PC-3 (cell line): Measurements from ENCODE around the gene BCO1. TPM values are rescaled to one million over a fixed set of nuclear protein-coding genes. Genes with fewer than 3 reads are reported as not detected.

Experiments used
- ATAC-seq: fragments of 200-7000 bp; cut with Tn5 transposase; 2 replicates; pipeline ENCODE4 v1.9.1; 2020; ENCODE audit warnings: mild to moderate bottlenecking, moderate library complexity
- BruUV-seq: library from RNA; stranded (reverse); fragments of 400-500 nt; replicated peaks from 2 replicates; lab custom pipeline; 2021; lab: Mats Ljungman, UMichigan
- CTCF ChIA-PET: fragments of 300-600 bp; sonication (Branson Sonifier 250); formaldehyde crosslinking; loops from one replicate; lab custom pipeline; 2022; ENCODE audit warnings: antibody characterized with exemption; lab: Charles Lee
- POLR2A ChIA-PET: fragments of 300-600 bp; sonication (Branson Sonifier 250); formaldehyde crosslinking; loops from one replicate; lab custom pipeline; 2022; ENCODE audit warnings: antibody characterized with exemption; ENCODE audit not compliant: unreplicated experiment; lab: Charles Lee
- DNase-seq: peaks from one replicate; pipeline ENCODE4 v3.0.0-alpha.2; 2015
- H2AFZ ChIP-seq: fragments of 300-600 bp; sonication (generic); 2 replicates; pipeline ENCODE4 v1.6.0; 2016; ENCODE audit warnings: antibody characterized with exemption, low read length
- H3F3A ChIP-seq: fragments of 300-600 bp; sonication (generic); one replicate; pipeline ENCODE4 v1.6.0; 2017; ENCODE audit warnings: antibody characterized with exemption, low read length, control low read depth, mild to moderate bottlenecking; ENCODE audit not compliant: unreplicated experiment
- H3K27ac ChIP-seq: fragments of 300-600 bp; sonication (generic); 2 replicates; pipeline ENCODE4 v1.5.1; 2016; ENCODE audit warnings: mild to moderate bottlenecking, low read length
- H3K27me3 ChIP-seq: fragments of 300-600 bp; sonication (generic); 2 replicates; pipeline ENCODE4 v1.6.1; 2016; ENCODE audit warnings: low read length, mixed read lengths
- H3K36me3 ChIP-seq: fragments of 300-600 bp; sonication (generic); 2 replicates; pipeline ENCODE4 v1.6.1; 2016; ENCODE audit warnings: low read depth, mixed run types, low read length, mixed read lengths
- H3K4me1 ChIP-seq: fragments of 300-600 bp; sonication (generic); 2 replicates; pipeline ENCODE4 v1.5.1; 2016; ENCODE audit warnings: low read length; ENCODE audit not compliant: insufficient read depth
- H3K4me2 ChIP-seq: fragments of 300-600 bp; sonication (generic); 2 replicates; pipeline ENCODE4 v1.6.0; 2016; ENCODE audit warnings: low read length
- H3K4me3 ChIP-seq: fragments of 300-600 bp; sonication (generic); 2 replicates; pipeline ENCODE4 v1.5.1; 2016; ENCODE audit warnings: mild to moderate bottlenecking, low read length, mixed read lengths
- H3K79me2 ChIP-seq: fragments of 300-600 bp; sonication (generic); 2 replicates; pipeline ENCODE4 v1.6.1; 2017; ENCODE audit warnings: low read length, mixed read lengths
- H3K9ac ChIP-seq: fragments of 300-600 bp; sonication (generic); 2 replicates; pipeline ENCODE4 v1.6.0; 2016; ENCODE audit warnings: mild to moderate bottlenecking, low read length
- H3K9me2 ChIP-seq: fragments of 300-600 bp; sonication (generic); replicated peaks from 2 replicates; pipeline ENCODE4 v1.6.1; 2016; ENCODE audit warnings: mixed run types, low read length, mixed read lengths
- H3K9me3 ChIP-seq: fragments of 300-600 bp; sonication (generic); 2 replicates; pipeline ENCODE4 v1.6.1; 2016; ENCODE audit warnings: low read length, mixed read lengths
- H4K20me1 ChIP-seq: fragments of 300-600 bp; sonication (generic); 2 replicates; pipeline ENCODE4 v1.6.1; 2016; ENCODE audit warnings: low read length, mixed read lengths
- CTCF ChIP-seq: fragments of 300-600 bp; sonication (generic); conservative IDR thresholded peaks from 2 replicates; pipeline ENCODE4 v1.5.1; 2017; ENCODE audit warnings: antibody characterized with exemption, low read depth, mild to moderate bottlenecking, low read length
- EZH2 ChIP-seq: fragments of 300-600 bp; sonication (generic); IDR thresholded peaks from one replicate; pipeline ENCODE4 v1.6.1; 2017; ENCODE audit warnings: antibody characterized with exemption, mild to moderate bottlenecking, low read length; ENCODE audit not compliant: unreplicated experiment
- EZH2phosphoT487 ChIP-seq: fragments of 300-600 bp; sonication (generic); IDR thresholded peaks from 2 replicates; pipeline ENCODE4 v1.6.1; 2018; ENCODE audit warnings: mild to moderate bottlenecking, antibody characterized with exemption, low read length, borderline replicate concordance
- intact Hi-C: fragments of 100-400 bp; cut with micrococcal nuclease; formaldehyde crosslinking; loops from 2 replicates; pipeline ENCODE4 v1.9.0; 2023
- total RNA-seq: library from RNA; depleted of rRNA; stranded (reverse); fragments of >200 nt; gene quantifications from 2 replicates; pipeline ENCODE4 v1.2.3, GENCODE V29; 2014

BCO1 gene
- total RNA-seq, 1 experiment from 2014 or later: not detected

GRCh38 chr16:81275795-81276194, 37.3 kb downstream of the BCO1 start:
- H3K4me2 ChIP-seq: no peak overlapping the region
- no TSS peak for BruUV-seq
- H3K79me2 ChIP-seq: no peaks in the 10 kb centered on the region
- H3K9me2 ChIP-seq: no peaks in the 10 kb centered on the region
- H2AFZ ChIP-seq: no peak overlapping the region
- peaks cover 16% of the 10 kb centered on the region for H3K4me1 ChIP-seq
- ChIA-PET POLR2A (no interaction called here), CTCF (no interaction called here)
- TF ChIP-seq EZH2phosphoT487 (no peak), CTCF (no peak), EZH2 (no peak)
- H3F3A ChIP-seq: no peaks in the 10 kb centered on the region
- DNase-seq (no peak), ATAC-seq (no peak)
- H3K36me3 ChIP-seq: no peaks in the 10 kb centered on the region
- H3K9ac ChIP-seq: no peak overlapping the region
- H3K27me3 ChIP-seq: no peaks in the 10 kb centered on the region
- no peak overlapping the region for H3K27ac ChIP-seq
- intact Hi-C loops: no loop called here
- no peak overlapping the region for H3K4me3 ChIP-seq
- no peaks in the 10 kb centered on the region for H3K9me3 ChIP-seq
- H4K20me1 ChIP-seq: no peaks in the 10 kb centered on the region

GRCh38 chr16:81276323-81276722, 37.8 kb downstream of the BCO1 start:
- Histone ChIP-seq H3K4me1 (peaks cover 18% of the 10 kb centered on the region), H3K27ac (no peak overlapping the region), H3K27me3 (no peaks in the 10 kb centered on the region), H3F3A (no peaks in the 10 kb centered on the region), H3K9me2 (no peaks in the 10 kb centered on the region), H3K79me2 (no peaks in the 10 kb centered on the region), H3K4me2 (no peak overlapping the region), H3K36me3 (no peaks in the 10 kb centered on the region), H3K9ac (no peak overlapping the region), H4K20me1 (no peaks in the 10 kb centered on the region), H3K9me3 (no peaks in the 10 kb centered on the region), H3K4me3 (no peak overlapping the region), H2AFZ (no peak overlapping the region)
- POLR2A ChIA-PET: no interaction called here
- ATAC-seq: no peak
- CTCF ChIA-PET: interaction anchor here (0.7 kb wide), 1 partner anchor 350 kb away, joined by 3 read pairs; no protein-coding TSS in a partner anchor
- TF ChIP-seq EZH2: no peak
- no TSS peak for BruUV-seq
- DNase-seq: no peak
- intact Hi-C loops: no loop called here

- H3F3A ChIP-seq: no peaks in the 10 kb centered on the region
- peak overlapping the region; percentile 51 for H3K27ac ChIP-seq
- intact Hi-C loops: no loop called here
- peak overlapping the region; percentile 63 for H3K4me2 ChIP-seq
- H3K9ac ChIP-seq: no peak overlapping the region
- ChIA-PET CTCF (no interaction called here), POLR2A (no interaction called here)
- no peak overlapping the region for H3K4me3 ChIP-seq
- H3K36me3 ChIP-seq: no peaks in the 10 kb centered on the region
- TF ChIP-seq EZH2phosphoT487 (no peak), CTCF (no peak), EZH2 (no peak)
- peak; percentile 75 for DNase-seq
- ATAC-seq: peak; percentile 39
- BruUV-seq: no TSS peak
- H4K20me1 ChIP-seq: no peaks in the 10 kb centered on the region
- no peaks in the 10 kb centered on the region for H3K9me3 ChIP-seq
- peaks cover 18% of the 10 kb centered on the region for H3K4me1 ChIP-seq
- no peaks in the 10 kb centered on the region for H3K27me3 ChIP-seq
- no peaks in the 10 kb centered on the region for H3K79me2 ChIP-seq
- H3K9me2 ChIP-seq: no peaks in the 10 kb centered on the region
- peak overlapping the region; percentile 86 for H2AFZ ChIP-seq
These were observed 39.1 kb downstream of the BCO1 start for GRCh38 chr16:81277541-81278080.
